ENCODE data around the gene DCT.

- TF ChIP-seq CTCF (IDR thresholded peaks at IDR 0.05; ENCODE audit: borderline replicate concordance, extremely low read depth, low read length, poor library complexity, severe bottlenecking) = no peak
- TF ChIP-seq EZH2 (IDR thresholded peaks at IDR 0.05; ENCODE audit: borderline replicate concordance, low read depth, low read length, severe bottlenecking) = no peak
Measured at GRCh38 chr13:94444826-94445225, 34.7 kb downstream of the DCT start.
